NT2/D1 (cell line): ENCODE results near the gene TRAF6.

Experiments used
- YY1 ChIP-seq: IDR thresholded peaks from 2 replicates; pipeline ENCODE4 v1.6.1; 2011; ENCODE audit not compliant: insufficient read length, insufficient read depth
- ZNF274 ChIP-seq: IDR thresholded peaks from 2 replicates; pipeline ENCODE4 v1.6.1; 2011; ENCODE audit warnings: mild to moderate bottlenecking, low read depth, low read length

GRCh38 chr11:36509201-36509639 lies 852 bp downstream of the TRAF6 start:
- TF ChIP-seq ZNF274 (no peak), YY1 (no peak)
